HEK293 (cell line): ENCODE data around the gene TBX4.

Experiments
- CTCF ChIA-PET: fragments of 350-600 bp; formaldehyde crosslinking; extraction: SDS; loops from one replicate; lab custom pipeline; 2021; ENCODE audit warnings: antibody characterized with exemption; lab: Yijun Ruan, JAX
- POLR2A ChIA-PET: fragments of 300-600 bp; formaldehyde crosslinking; extraction: SDS; loops from one replicate; lab custom pipeline; 2020; ENCODE audit warnings: antibody characterized with exemption, inconsistent platforms; lab: Yijun Ruan, JAX
- H3K27ac ChIP-seq: fragments of 200-500 bp; sonication (Bioruptor generic); 2 replicates; pipeline ENCODE4 v1.5.1; 2014; ENCODE audit warnings: low read depth, low read length, control low read depth, inconsistent platforms; ENCODE audit errors: extremely low read depth
- H3K36me3 ChIP-seq, 2 experiments: fragments of 200-500 bp in 1 of 2; sonication (Bioruptor generic) in 1 of 2; 1 replicate in 1 of 2; 2 replicates in 1 of 2; pipeline ENCODE4 v1.5.1; 2014 to 2017; ENCODE audit warnings: inconsistent platforms in 2 of 2, low read length in 2 of 2; ENCODE audit not compliant: control insufficient read depth in 2 of 2, insufficient read depth in 1 of 2
- H3K4me1 ChIP-seq: fragments of 200-500 bp; sonication (Bioruptor generic); 2 replicates; pipeline ENCODE4 v1.5.1; 2014; ENCODE audit warnings: mild to moderate bottlenecking, low read length, inconsistent platforms; ENCODE audit not compliant: control insufficient read depth, insufficient read depth
- H3K4me3 ChIP-seq: 2 replicates; pipeline ENCODE4 v1.5.1; 2011; ENCODE audit warnings: low read depth, mild to moderate bottlenecking, control low read depth, low read length, moderate library complexity
- H3K9me3 ChIP-seq: fragments of 200-500 bp; sonication (Bioruptor generic); 2 replicates; pipeline ENCODE4 v1.5.1; 2014; ENCODE audit warnings: low read depth, low read length, inconsistent platforms; ENCODE audit not compliant: control insufficient read depth, insufficient read depth
- KLF16 ChIP-seq: fragments of 450-650 bp; formaldehyde crosslinking; IDR thresholded peaks from 2 replicates; pipeline ENCODE4 v1.5.1; 2017; ENCODE audit warnings: missing biosample characterization, missing genetic modification characterization
- ZBTB21 ChIP-seq: fragments of 450-650 bp; formaldehyde crosslinking; IDR thresholded peaks from 2 replicates; pipeline ENCODE4 v1.5.1; 2017; ENCODE audit warnings: missing biosample characterization, missing genetic modification characterization
- ZNF146 ChIP-seq: fragments of 450-650 bp; formaldehyde crosslinking; IDR thresholded peaks from 2 replicates; pipeline ENCODE4 v1.5.1; 2016; ENCODE audit warnings: missing biosample characterization, missing genetic modification characterization
- ZNF175 ChIP-seq: fragments of 450-650 bp; formaldehyde crosslinking; IDR thresholded peaks from 2 replicates; pipeline ENCODE4 v1.5.1; 2016; ENCODE audit warnings: missing biosample characterization, missing genetic modification characterization
- ZNF18 ChIP-seq: fragments of 450-650 bp; formaldehyde crosslinking; IDR thresholded peaks from 2 replicates; pipeline ENCODE4 v1.5.1; 2016; ENCODE audit warnings: missing biosample characterization, missing genetic modification characterization
- ZNF202 ChIP-seq: fragments of 450-650 bp; formaldehyde crosslinking; IDR thresholded peaks from 2 replicates; pipeline ENCODE4 v1.5.1; 2016; ENCODE audit warnings: missing biosample characterization, missing genetic modification characterization, borderline replicate concordance
- ZNF292 ChIP-seq: fragments of 450-650 bp; formaldehyde crosslinking; IDR thresholded peaks from 2 replicates; pipeline ENCODE4 v1.5.1; 2016; ENCODE audit warnings: low read depth, missing biosample characterization, missing genetic modification characterization, borderline replicate concordance
- ZNF341 ChIP-seq: fragments of 450-650 bp; formaldehyde crosslinking; IDR thresholded peaks from 2 replicates; pipeline ENCODE4; 2016; ENCODE audit warnings: low read depth, missing biosample characterization, missing genetic modification characterization
- ZNF350 ChIP-seq: fragments of 450-650 bp; formaldehyde crosslinking; IDR thresholded peaks from 2 replicates; pipeline ENCODE4 v1.5.0; 2017; ENCODE audit warnings: missing biosample characterization, mild to moderate bottlenecking, missing genetic modification characterization
- ZNF366 ChIP-seq: fragments of 450-650 bp; formaldehyde crosslinking; conservative IDR thresholded peaks from 2 replicates; pipeline ENCODE4 v1.5.1; 2016; ENCODE audit warnings: missing biosample characterization, missing genetic modification characterization
- ZNF544 ChIP-seq: fragments of 450-650 bp; formaldehyde crosslinking; IDR thresholded peaks from 2 replicates; pipeline ENCODE4 v1.5.0; 2017; ENCODE audit warnings: missing biosample characterization, missing genetic modification characterization
- ZNF558 ChIP-seq: fragments of 450-650 bp; formaldehyde crosslinking; IDR thresholded peaks from 2 replicates; pipeline ENCODE4 v1.5.1; 2016; ENCODE audit warnings: missing biosample characterization, missing genetic modification characterization
- ZNF76 ChIP-seq: fragments of 450-650 bp; formaldehyde crosslinking; IDR thresholded peaks from 2 replicates; pipeline ENCODE4; 2016; ENCODE audit warnings: low read depth, missing biosample characterization, missing genetic modification characterization, borderline replicate concordance
- ZNF843 ChIP-seq: fragments of 450-650 bp; formaldehyde crosslinking; IDR thresholded peaks from 2 replicates; pipeline ENCODE4 v1.5.1; 2016; ENCODE audit warnings: missing biosample characterization, missing genetic modification characterization
- TF ChIP-seq, protein P1 (sequence below): fragments of 450-650 bp; formaldehyde crosslinking; IDR thresholded peaks from 2 replicates; pipeline ENCODE4 v1.5.1; 2017; ENCODE audit warnings: missing biosample characterization, missing genetic modification characterization
- TF ChIP-seq, protein P2 (sequence below): fragments of 450-650 bp; formaldehyde crosslinking; IDR thresholded peaks from 2 replicates; pipeline ENCODE4 v1.5.1; 2017; ENCODE audit warnings: missing biosample characterization, missing genetic modification characterization
- TF ChIP-seq, protein P3 (sequence below): fragments of 450-650 bp; formaldehyde crosslinking; IDR thresholded peaks from 2 replicates; pipeline ENCODE4 v1.5.1; 2016; ENCODE audit warnings: missing biosample characterization, missing genetic modification characterization

The TBX4 gene

GRCh38 chr17:61534414-61534813 is 82.2 kb downstream of the TBX4 start:
- H3K4me1 ChIP-seq, result peaks cover 6% of the 10 kb centered on the region
- ChIA-PET POLR2A (no interaction called here), CTCF (interaction anchor here (0.6 to 1.5 kb wide), 3 partner anchors 16 to 144 kb away, joined by 3 to 7 read pairs (median 4); no protein-coding TSS in a partner anchor)
- H3K9me3 ChIP-seq, result no peaks in the 10 kb centered on the region; the same call in 1 of the 2 replicates
- TF ChIP-seq ZNF202 (tag by site-specific recombination) (no peak), KLF16 (tag by site-specific recombination) (no peak), ZBTB21 (tag by site-specific recombination) (no peak), ZNF146 (tag by site-specific recombination) (no peak), ZNF175 (tag by site-specific recombination) (no peak), ZNF366 (tag by site-specific recombination) (no peak), ZNF558 (no peak), ZNF76 (tag by site-specific recombination) (no peak), ZNF341 (tag by site-specific recombination) (no peak), ZNF18 (tag by site-specific recombination) (no peak), ZNF544 (tag by site-specific recombination) (no peak), ZNF843 (no peak), ZNF350 (no peak), ZNF292 (no peak)
- TF ChIP-seq, protein P1, sequence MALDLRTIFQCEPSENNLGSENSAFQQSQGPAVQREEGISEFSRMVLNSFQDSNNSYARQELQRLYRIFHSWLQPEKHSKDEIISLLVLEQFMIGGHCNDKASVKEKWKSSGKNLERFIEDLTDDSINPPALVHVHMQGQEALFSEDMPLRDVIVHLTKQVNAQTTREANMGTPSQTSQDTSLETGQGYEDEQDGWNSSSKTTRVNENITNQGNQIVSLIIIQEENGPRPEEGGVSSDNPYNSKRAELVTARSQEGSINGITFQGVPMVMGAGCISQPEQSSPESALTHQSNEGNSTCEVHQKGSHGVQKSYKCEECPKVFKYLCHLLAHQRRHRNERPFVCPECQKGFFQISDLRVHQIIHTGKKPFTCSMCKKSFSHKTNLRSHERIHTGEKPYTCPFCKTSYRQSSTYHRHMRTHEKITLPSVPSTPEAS (tag by site-specific recombination), result no peak
- TF ChIP-seq, protein P2, sequence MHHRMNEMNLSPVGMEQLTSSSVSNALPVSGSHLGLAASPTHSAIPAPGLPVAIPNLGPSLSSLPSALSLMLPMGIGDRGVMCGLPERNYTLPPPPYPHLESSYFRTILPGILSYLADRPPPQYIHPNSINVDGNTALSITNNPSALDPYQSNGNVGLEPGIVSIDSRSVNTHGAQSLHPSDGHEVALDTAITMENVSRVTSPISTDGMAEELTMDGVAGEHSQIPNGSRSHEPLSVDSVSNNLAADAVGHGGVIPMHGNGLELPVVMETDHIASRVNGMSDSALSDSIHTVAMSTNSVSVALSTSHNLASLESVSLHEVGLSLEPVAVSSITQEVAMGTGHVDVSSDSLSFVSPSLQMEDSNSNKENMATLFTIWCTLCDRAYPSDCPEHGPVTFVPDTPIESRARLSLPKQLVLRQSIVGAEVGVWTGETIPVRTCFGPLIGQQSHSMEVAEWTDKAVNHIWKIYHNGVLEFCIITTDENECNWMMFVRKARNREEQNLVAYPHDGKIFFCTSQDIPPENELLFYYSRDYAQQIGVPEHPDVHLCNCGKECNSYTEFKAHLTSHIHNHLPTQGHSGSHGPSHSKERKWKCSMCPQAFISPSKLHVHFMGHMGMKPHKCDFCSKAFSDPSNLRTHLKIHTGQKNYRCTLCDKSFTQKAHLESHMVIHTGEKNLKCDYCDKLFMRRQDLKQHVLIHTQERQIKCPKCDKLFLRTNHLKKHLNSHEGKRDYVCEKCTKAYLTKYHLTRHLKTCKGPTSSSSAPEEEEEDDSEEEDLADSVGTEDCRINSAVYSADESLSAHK, result no peak
- TF ChIP-seq, protein P3, sequence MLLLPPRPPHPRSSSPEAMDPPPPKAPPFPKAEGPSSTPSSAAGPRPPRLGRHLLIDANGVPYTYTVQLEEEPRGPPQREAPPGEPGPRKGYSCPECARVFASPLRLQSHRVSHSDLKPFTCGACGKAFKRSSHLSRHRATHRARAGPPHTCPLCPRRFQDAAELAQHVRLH (tag by site-specific recombination), result no peak
- no peak overlapping the region for H3K4me3 ChIP-seq
- no peaks in the 10 kb centered on the region for H3K36me3 ChIP-seq
- H3K27ac ChIP-seq, result no peak overlapping the region
